Measurements from ENCODE around the gene TTLL12.

GRCh38 chr22:43116932-43117331 is 70.0 kb downstream of the TTLL12 start:
- TF ChIP-seq POLR2AphosphoS5 (IDR thresholded peaks at IDR 0.05; ENCODE audit: low read depth) (no peak), CTCF (conservative IDR thresholded peaks at IDR 0.05; ENCODE audit: low read depth in 2 of 2) (no peak), EZH2 (IDR thresholded peaks at IDR 0.05; ENCODE audit: low read depth, unreplicated experiment) (no peak), ZNF331 (CRISPR knock-in tag; IDR thresholded peaks at IDR 0.05; ENCODE audit: low read depth) (no peak), CREB1 (CRISPR knock-in tag; IDR thresholded peaks at IDR 0.05; ENCODE audit: low read depth) (no peak)
- TF ChIP-seq, protein P1, sequence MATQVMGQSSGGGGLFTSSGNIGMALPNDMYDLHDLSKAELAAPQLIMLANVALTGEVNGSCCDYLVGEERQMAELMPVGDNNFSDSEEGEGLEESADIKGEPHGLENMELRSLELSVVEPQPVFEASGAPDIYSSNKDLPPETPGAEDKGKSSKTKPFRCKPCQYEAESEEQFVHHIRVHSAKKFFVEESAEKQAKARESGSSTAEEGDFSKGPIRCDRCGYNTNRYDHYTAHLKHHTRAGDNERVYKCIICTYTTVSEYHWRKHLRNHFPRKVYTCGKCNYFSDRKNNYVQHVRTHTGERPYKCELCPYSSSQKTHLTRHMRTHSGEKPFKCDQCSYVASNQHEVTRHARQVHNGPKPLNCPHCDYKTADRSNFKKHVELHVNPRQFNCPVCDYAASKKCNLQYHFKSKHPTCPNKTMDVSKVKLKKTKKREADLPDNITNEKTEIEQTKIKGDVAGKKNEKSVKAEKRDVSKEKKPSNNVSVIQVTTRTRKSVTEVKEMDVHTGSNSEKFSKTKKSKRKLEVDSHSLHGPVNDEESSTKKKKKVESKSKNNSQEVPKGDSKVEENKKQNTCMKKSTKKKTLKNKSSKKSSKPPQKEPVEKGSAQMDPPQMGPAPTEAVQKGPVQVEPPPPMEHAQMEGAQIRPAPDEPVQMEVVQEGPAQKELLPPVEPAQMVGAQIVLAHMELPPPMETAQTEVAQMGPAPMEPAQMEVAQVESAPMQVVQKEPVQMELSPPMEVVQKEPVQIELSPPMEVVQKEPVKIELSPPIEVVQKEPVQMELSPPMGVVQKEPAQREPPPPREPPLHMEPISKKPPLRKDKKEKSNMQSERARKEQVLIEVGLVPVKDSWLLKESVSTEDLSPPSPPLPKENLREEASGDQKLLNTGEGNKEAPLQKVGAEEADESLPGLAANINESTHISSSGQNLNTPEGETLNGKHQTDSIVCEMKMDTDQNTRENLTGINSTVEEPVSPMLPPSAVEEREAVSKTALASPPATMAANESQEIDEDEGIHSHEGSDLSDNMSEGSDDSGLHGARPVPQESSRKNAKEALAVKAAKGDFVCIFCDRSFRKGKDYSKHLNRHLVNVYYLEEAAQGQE (IDR thresholded peaks at IDR 0.05; ENCODE audit: unreplicated experiment) = no peak

All from GM23338 (cell line).